B cell (primary cell): ENCODE results near the gene SDK1.

Experiments
- EZH2 ChIP-seq: IDR thresholded peaks from 2 replicates; pipeline ENCODE4 v1.6.1; 2012; ENCODE audit warnings: borderline replicate concordance, low read depth, mild to moderate bottlenecking, moderate library complexity, low read length; ENCODE audit not compliant: insufficient read depth, poor library complexity, severe bottlenecking
- TF ChIP-seq, protein P1 (sequence below): fragments of 200-600 bp; IDR thresholded peaks from one replicate; pipeline ENCODE4 v1.8.0; 2022; ENCODE audit warnings: antibody characterized with exemption, mild to moderate bottlenecking

- TF ChIP-seq, protein P1, sequence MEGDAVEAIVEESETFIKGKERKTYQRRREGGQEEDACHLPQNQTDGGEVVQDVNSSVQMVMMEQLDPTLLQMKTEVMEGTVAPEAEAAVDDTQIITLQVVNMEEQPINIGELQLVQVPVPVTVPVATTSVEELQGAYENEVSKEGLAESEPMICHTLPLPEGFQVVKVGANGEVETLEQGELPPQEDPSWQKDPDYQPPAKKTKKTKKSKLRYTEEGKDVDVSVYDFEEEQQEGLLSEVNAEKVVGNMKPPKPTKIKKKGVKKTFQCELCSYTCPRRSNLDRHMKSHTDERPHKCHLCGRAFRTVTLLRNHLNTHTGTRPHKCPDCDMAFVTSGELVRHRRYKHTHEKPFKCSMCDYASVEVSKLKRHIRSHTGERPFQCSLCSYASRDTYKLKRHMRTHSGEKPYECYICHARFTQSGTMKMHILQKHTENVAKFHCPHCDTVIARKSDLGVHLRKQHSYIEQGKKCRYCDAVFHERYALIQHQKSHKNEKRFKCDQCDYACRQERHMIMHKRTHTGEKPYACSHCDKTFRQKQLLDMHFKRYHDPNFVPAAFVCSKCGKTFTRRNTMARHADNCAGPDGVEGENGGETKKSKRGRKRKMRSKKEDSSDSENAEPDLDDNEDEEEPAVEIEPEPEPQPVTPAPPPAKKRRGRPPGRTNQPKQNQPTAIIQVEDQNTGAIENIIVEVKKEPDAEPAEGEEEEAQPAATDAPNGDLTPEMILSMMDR = no peak
- TF ChIP-seq EZH2 = no peak
These were observed 630.8 kb downstream of the SDK1 start for GRCh38 chr7:3931843-3932242.
